NCI-H2227 (cell line): ENCODE measurements around the gene PSMD5.
A peak's percentile ranks its signal among the peaks of the same experiment; 100 is the strongest.

Experiments
- DNase-seq: peaks from one replicate; lab custom pipeline; 2025; ENCODE audit not compliant: unreplicated experiment; lab: John Stamatoyannopoulos, UW

The PSMD5 gene

DNA sequence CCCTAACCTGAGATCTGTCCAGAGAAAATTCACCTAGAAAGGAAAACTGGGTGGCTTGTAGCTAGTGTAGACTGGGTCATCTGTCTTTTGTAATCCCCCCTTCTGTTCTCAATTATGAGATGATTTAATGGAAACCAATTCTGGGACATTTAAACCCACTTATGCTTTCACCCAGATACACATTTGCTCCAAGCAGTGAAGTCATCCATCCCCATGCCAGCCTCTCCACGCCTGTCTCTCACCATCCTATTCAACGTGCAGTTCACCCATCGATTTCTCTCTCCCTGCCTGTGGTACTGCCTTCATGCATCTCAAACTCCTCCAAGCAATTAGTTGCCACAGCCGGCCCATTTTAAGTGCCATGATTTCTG is 32.5 kb upstream of the PSMD5 start:
- peak; percentile 19 for DNase-seq

- no peak for DNase-seq
These were observed 31.8 kb upstream of the PSMD5 start for GRCh38 chr9:120874226-120875194.

DNA sequence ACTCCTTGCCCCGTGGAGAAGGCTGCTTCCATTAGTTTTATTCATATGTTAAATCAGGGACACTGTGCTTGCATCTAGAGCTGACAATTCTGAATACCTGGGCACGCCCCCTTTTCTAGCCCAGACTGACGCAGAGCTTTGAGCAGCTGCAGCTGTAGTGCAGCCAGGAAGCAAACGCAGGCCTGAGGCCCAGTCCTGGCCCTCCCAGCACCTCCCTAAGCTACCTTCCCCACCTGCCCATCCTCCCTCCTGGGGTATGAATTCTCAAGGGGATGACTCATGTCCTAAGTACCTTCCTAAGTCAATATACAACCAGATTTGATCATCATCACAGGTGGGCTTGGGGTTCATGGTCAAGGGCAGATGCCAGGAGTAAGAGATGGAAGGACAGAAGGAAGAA is 30.8 kb upstream of the PSMD5 start:
- DNase-seq, result no peak

DNA sequence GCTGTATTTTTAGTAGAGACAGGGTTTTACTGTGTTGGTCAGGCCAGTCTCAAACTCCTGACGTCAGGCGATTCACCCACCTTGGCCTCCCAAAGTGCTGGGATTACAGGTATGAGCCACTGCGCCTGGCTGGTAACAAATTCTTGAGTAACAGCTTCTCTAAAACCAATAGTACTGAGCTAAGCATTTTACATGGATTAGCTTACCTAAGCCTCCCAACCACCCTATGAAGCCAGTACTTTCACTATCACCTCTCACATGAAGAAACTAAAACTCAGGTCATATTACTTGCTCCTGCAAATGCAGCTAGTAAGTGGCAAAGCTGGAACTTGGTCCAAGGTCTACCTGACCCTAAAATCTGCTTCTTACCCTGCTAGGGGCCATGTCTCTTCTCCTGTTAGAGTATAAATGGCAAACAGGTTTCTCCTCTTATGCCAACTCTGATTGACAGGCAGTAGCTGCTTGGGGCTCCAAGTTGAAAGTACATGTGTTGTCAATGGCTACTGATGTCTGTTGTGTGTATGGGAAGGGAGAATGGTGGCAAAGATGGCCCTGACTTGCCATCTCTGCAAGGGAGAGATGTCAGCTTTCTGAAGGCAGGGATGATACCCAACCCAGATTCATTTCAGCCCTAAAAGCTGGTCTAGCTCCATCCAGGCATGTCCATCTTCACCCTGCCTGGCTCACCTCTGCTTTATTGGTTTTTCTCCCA is 30.2 kb upstream of the PSMD5 start:
- no peak for DNase-seq

- DNase-seq, result no peak
These were observed 27.5 kb upstream of the PSMD5 start for GRCh38 chr9:120870206-120870605.

DNA sequence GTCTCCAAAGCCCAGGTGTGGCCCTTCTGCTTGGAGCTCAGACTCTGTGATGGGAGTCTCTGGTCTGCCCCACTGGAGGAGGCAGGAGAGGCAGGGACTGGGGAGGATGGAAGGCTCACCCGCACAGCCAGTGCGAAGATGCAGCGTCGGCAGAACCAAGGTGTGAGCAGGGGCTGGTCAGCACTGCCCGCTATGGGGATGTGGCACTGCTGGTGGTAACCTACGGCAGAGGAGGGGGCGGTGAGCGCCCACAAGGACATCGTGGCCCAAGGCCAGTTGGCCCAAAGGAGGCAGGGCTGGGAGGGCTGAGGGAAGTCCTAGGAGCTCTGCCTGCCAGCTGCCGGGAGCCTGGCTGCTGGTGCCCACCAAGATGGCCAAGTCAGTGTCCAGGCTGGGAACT is 27.0 kb upstream of the PSMD5 start:
- no peak for DNase-seq

GRCh38 chr9:120869360-120869687 is 26.6 kb upstream of the PSMD5 start:
- no peak for DNase-seq

- peak; percentile 82 for DNase-seq
These were observed 26.1 kb upstream of the PSMD5 start for GRCh38 chr9:120868676-120869359.

GRCh38 chr9:120868339-120868675 is 25.6 kb upstream of the PSMD5 start:
- DNase-seq, result no peak

DNA sequence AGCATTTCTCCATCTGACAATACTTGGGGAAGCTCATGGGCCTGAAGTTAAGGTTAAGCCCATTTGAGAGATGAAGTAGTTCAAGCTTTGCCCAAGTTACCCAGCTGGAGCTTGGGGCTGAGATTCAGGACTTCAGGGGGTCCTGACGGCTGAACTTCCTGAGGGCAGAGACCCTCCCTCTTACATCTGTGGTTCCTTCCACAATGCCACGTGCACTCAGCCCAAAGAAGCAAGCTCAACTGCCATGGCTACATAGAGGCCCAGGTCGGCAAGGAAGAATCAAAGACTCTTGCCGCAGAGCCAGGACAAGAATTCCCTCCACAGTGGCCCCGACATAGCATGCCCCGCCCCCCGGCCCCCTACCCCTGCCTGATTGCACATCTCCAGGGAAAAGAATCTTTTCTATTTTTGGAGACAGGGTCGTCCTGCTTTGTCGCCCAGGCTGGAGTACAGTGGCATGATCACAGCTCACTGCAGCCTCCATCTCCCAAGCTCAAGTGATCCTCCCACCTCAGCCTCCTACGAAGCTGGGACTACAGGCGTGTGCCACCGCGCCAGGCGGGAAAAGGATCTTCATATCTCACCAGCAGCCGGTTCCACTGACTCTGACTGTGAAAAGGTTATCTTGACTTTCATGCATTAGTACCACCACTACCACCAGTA is 25.1 kb upstream of the PSMD5 start:
- DNase-seq, result no peak

DNA sequence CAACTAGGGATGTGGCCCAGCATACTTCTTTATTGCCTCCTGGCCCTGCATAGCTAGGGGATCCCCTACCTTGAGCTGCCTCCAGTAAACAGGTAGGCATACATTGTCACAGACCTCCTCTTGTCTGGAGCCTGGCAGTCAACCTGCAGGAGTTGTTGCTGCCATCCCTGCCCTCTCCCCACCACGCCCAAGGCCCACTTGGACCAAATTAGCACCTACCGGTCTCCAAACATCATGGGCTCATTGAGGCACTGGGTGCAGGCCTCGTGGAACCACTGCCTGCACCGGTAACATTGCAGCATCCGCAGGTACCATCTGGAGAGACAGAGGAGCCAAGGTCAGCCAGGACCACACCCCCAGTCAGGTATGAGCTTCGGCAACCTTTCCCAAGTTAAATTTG is 23.9 kb upstream of the PSMD5 start:
- DNase-seq, result no peak

DNA sequence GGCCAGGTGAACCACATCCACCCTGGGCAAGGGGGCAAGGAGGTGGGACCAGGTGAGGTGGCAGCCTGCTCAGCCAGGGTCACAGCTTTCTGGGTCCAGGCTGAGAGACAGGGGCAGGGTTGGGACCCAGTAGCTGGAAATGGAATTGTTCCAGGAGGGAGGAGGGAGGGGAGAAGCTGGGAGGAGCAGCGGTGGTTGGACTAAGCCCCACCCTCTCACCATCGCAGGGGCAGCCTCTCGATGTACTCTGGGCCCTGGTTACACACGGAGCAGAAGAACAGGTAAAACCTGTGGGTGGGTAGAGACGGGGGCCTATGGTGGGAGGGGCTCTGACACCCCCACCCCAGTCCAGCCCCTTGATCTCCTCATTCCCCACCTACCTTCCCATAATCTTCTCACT is 23.1 kb upstream of the PSMD5 start:
- DNase-seq, result no peak

DNA sequence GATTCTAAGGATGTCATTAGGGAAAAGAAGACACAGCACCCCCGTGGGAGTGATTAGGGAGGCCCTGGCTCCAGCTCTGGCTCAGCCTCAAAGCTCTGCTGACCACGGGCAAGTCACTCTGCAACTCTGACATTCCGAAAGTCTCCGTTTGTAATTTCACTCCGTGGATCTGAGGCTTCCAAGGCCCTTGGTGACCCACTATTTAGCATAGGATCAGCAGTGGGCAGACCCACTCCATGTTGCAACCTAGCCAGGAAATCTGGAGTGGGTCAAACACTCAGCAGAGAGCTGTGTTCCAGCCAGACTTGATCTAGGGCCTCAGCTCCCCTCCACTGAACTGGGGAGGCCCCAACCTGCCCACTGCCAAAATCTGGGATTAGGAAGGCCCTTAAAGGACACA is 22.5 kb upstream of the PSMD5 start:
- no peak for DNase-seq

DNA sequence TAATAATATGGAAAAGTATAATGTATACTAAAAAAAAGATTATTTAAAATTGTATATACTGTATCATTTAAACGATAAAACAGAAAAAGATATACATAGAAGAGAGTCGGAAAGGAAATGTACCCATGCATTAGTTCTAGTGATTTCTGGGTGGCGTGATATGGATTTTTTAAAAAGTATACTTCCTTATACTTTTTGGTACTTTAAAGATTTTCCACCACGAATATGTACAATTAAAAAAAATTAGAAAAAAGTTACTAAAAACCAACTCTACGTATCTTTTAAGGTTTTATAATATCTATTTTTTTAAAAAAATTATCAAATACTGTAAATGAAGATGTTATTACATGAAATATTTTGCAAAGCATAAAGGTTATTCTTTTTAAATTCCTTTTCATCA is 22.0 kb upstream of the PSMD5 start:
- DNase-seq, result no peak

- DNase-seq, result no peak
These were observed 21.1 kb upstream of the PSMD5 start for GRCh38 chr9:120863833-120864232.

DNA sequence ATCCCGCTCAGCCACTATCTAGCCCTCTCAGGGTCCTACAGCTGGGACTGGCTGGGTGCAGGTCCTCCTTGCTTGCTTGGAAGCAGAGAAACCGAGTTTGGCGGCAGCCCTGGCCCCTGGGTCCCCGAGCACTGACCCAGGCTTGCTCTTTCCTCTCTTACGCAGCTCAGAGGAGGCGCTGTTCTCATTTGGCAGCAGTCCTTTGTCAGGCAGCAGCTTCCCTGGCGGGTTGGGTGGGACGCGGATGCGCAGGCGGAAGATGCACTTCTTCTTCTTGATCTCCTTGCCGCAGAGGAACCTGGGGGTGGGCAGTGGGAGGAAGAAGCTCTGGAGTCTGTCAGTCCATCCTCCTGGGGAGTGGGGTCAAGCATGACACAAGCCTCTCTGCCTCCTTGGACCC is 19.7 kb upstream of the PSMD5 start:
- DNase-seq, result no peak

- DNase-seq, result no peak
These were observed 19.2 kb upstream of the PSMD5 start for GRCh38 chr9:120861935-120862334.

GRCh38 chr9:120860083-120860482 is 17.4 kb upstream of the PSMD5 start:
- DNase-seq, result no peak

DNA sequence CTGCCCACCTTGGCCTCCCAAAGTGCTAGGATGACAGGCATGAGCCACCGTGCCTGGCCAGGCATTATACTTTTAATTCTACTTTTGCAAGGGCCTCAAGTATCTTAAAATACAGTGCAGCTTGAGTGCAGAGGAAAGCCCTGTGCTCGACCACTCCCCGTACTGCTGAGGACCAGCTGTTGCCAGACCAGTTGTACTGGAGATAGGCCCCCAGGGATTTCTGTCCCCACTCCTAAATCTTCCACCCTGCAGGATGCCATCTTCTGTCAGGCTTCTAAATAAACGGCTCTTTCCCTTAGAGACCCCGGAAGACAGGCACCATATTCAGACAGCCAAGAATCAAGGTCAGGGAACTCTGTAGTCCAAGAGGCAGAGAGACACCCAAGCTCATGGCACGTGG is 16.6 kb upstream of the PSMD5 start:
- DNase-seq, result no peak

GRCh38 chr9:120857902-120858301 is 15.2 kb upstream of the PSMD5 start:
- no peak for DNase-seq

DNA sequence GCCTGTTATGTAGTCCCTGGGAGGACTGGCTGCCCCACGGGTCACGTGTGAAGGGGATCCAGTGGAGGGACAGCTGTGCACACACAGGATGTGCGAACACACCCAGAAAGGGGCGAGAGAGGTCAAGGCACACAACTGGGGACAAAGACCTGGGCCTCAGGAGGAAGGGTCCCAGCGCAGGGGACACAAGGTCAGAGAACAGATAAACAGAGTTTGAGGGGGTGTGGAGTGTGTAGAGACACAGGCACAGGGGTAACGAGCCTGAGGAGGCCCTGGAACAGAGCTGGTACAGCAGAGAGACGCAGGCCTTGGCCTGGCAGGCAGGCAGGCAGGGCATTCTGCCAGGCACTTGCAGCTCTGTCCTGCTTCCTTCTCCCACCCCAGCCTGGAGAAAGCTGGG is 14.8 kb upstream of the PSMD5 start:
- DNase-seq, result no peak

GRCh38 chr9:120856700-120857099 is 14.0 kb upstream of the PSMD5 start:
- no peak for DNase-seq
